Keratinocyte (primary cell): ENCODE data around the gene INS. TPM values are rescaled to one million over a fixed set of nuclear protein-coding genes. Genes with fewer than 3 reads are reported as not detected.

ENCODE experiments used
- DNase-seq: peaks from one replicate; pipeline ENCODE4 v3.0.0-alpha.2; 2011; ENCODE audit warnings: low read depth, missing footprints, low spot score
- FAIRE-seq: peaks from 2 replicates; lab custom pipeline; 2011; peaks lifted over from hg19 to GRCh38; lab: Jason Lieb, UNC
- H2AFZ ChIP-seq: 2 replicates; pipeline ENCODE4 v1.6.0; 2012; ENCODE audit warnings: low read length, control low read depth, inconsistent platforms; ENCODE audit not compliant: control insufficient read depth
- H3K27ac ChIP-seq: 2 replicates; pipeline ENCODE4 v1.5.1; 2011; ENCODE audit warnings: low read length; ENCODE audit not compliant: control insufficient read depth, insufficient read depth
- H3K27me3 ChIP-seq: 3 replicates; pipeline ENCODE4 v1.6.0; 2011; ENCODE audit warnings: low read length; ENCODE audit not compliant: control insufficient read depth, insufficient read depth; ENCODE audit errors: extremely low read depth
- H3K36me3 ChIP-seq, 2 experiments: 2 replicates in 1 of 2; 3 replicates in 1 of 2; pipeline ENCODE4 v1.5.1; 2011; ENCODE audit warnings: low read length in 2 of 2, mild to moderate bottlenecking in 1 of 2; ENCODE audit not compliant: control insufficient read depth in 2 of 2, insufficient read depth in 2 of 2; ENCODE audit errors: extremely low read depth in 1 of 2
- H3K4me1 ChIP-seq: 3 replicates; pipeline ENCODE4 v1.5.1; 2011; ENCODE audit warnings: low read length; ENCODE audit not compliant: control insufficient read depth, insufficient read depth; ENCODE audit errors: extremely low read depth
- H3K4me2 ChIP-seq: 3 replicates; pipeline ENCODE4 v1.6.0; 2011; ENCODE audit warnings: low read depth, low read length; ENCODE audit not compliant: control insufficient read depth, insufficient read depth; ENCODE audit errors: extremely low read depth
- H3K4me3 ChIP-seq, 3 experiments: fragments of 200-600 bp in 1 of 3; sonication (generic) in 1 of 3; 2 replicates in 2 of 3; 3 replicates in 1 of 3; pipeline ENCODE4 v1.5.1; 2011 to 2016; ENCODE audit warnings: low read length in 3 of 3, mild to moderate bottlenecking in 3 of 3, control low read depth in 2 of 3, inconsistent platforms in 1 of 3, low read depth in 1 of 3, mixed read lengths in 1 of 3, mixed run types in 1 of 3, moderate library complexity in 1 of 3; ENCODE audit not compliant: control insufficient read depth in 2 of 3, insufficient read depth in 2 of 3; ENCODE audit errors: extremely low read depth in 1 of 3
- H3K79me2 ChIP-seq: 2 replicates; pipeline ENCODE4 v1.6.0; 2012; ENCODE audit warnings: low read length; ENCODE audit not compliant: control insufficient read depth, insufficient read depth
- H3K9ac ChIP-seq: 3 replicates; pipeline ENCODE4 v1.6.0; 2011; ENCODE audit warnings: low read length; ENCODE audit not compliant: control insufficient read depth, insufficient read depth; ENCODE audit errors: extremely low read depth
- H3K9me1 ChIP-seq: 3 replicates; pipeline ENCODE4 v1.6.0; 2011; ENCODE audit warnings: low read length; ENCODE audit not compliant: control insufficient read depth, insufficient read depth; ENCODE audit errors: extremely low read depth
- H3K9me3 ChIP-seq: 2 replicates; pipeline ENCODE4 v1.5.1; 2012; ENCODE audit warnings: low read depth, low read length; ENCODE audit not compliant: control insufficient read depth
- H4K20me1 ChIP-seq: 3 replicates; pipeline ENCODE4 v1.6.0; 2011; ENCODE audit warnings: low read length; ENCODE audit not compliant: control insufficient read depth, insufficient read depth; ENCODE audit errors: extremely low read depth
- EZH2 ChIP-seq: IDR thresholded peaks from one replicate; pipeline ENCODE4 v1.6.1; 2012; ENCODE audit warnings: inconsistent platforms, mild to moderate bottlenecking, low read length, moderate library complexity
- dilution Hi-C: fragments of 300-500 bp; cut with MboI; formaldehyde crosslinking; loops from one replicate; pipeline ENCODE4 v1.7.0; 2020; ENCODE audit warnings: low sequenced_read_pairs; ENCODE audit not compliant: extremely low pct_ligation_motif_present
- polyA plus RNA-seq, 5 experiments: library from polyadenylated mRNA; depleted of rRNA in 3 of 5; stranded (reverse) in 3 of 5; stranded (forward) in 1 of 5; unstranded in 1 of 5; fragments of >200 nt; gene quantifications; 1 replicate in 1 of 5; 2 replicates in 3 of 5; 3 replicates in 1 of 5; pipeline versions ENCODE4 v1.2.1 to v1.2.3, GENCODE V29; 2011 to 2012; ENCODE audit warnings: missing spikeins in 2 of 5, low read depth in 1 of 5, low replicate concordance in 1 of 5
- TF ChIP-seq, protein P1 (sequence below), 3 experiments: IDR thresholded peaks in 1 of 3; conservative IDR thresholded peaks in 1 of 3; optimal IDR thresholded peaks in 1 of 3; 2 replicates in 2 of 3; 3 replicates in 1 of 3; pipeline versions ENCODE3 to v1.5.1; 2011; ENCODE audit warnings: low read length in 3 of 3, mild to moderate bottlenecking in 3 of 3, moderate library complexity in 2 of 3, control low read depth in 1 of 3, inconsistent platforms in 1 of 3; ENCODE audit not compliant: insufficient read depth in 2 of 3; ENCODE audit errors: extremely low read depth in 1 of 3

The INS gene
- polyA plus RNA-seq, 1 donor (not counting 4 experiments of a cell fraction or from before 2014, with no cell fraction given): not detected

DNA sequence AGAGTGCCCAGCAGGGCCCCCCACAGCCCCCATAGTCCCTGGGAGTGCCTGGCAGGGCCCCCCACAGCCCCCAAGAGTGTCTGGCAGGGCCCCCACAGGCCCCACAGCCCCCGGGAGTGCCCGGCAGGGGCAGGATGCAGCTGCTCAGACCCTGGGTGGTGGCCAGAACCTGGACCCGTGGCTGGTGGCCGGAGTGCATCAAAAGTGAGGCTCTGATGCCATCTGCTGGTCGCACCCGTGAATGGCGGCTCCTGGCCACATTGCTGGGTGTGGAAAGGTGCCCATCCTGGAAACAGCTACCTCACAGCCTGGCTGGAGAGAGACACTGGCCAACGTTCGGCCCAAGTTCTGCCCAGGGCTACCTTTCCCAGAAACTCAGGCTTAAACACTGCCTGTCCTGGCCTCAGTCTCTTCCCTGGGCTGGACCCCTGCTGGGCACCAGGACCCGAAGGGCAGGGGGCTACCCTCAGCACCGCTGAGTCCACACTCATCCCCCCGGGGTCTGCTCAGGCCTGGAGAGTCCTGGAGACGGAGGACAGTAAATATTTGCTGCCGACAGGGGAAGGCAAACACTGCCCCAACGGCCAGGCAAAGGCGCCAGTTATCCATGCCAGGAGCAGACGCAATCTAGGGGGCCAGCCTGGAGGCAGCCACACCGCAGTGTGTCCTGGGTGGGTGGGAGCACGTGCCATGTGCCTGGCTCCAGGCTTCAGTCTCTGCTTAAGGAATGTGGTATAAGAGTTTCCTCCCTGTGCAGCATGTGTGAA lies 4.4 kb downstream of the INS start:
- H3K79me2 ChIP-seq: no peaks in the 10 kb centered on the region
- no peak overlapping the region for H3K9ac ChIP-seq
- peaks cover 1% of the 10 kb centered on the region for H4K20me1 ChIP-seq
- DNase-seq: no peak
- H3K27me3 ChIP-seq: peaks cover 4% of the 10 kb centered on the region
- H3K9me1 ChIP-seq: no peaks in the 10 kb centered on the region
- H2AFZ ChIP-seq: no peak overlapping the region
- TF ChIP-seq EZH2: no peak
- TF ChIP-seq, protein P1, sequence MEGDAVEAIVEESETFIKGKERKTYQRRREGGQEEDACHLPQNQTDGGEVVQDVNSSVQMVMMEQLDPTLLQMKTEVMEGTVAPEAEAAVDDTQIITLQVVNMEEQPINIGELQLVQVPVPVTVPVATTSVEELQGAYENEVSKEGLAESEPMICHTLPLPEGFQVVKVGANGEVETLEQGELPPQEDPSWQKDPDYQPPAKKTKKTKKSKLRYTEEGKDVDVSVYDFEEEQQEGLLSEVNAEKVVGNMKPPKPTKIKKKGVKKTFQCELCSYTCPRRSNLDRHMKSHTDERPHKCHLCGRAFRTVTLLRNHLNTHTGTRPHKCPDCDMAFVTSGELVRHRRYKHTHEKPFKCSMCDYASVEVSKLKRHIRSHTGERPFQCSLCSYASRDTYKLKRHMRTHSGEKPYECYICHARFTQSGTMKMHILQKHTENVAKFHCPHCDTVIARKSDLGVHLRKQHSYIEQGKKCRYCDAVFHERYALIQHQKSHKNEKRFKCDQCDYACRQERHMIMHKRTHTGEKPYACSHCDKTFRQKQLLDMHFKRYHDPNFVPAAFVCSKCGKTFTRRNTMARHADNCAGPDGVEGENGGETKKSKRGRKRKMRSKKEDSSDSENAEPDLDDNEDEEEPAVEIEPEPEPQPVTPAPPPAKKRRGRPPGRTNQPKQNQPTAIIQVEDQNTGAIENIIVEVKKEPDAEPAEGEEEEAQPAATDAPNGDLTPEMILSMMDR (optimal IDR thresholded peaks at IDR 0.05 in 1 of 3, IDR thresholded peaks at IDR 0.05 in 1 of 3, conservative IDR thresholded peaks at IDR 0.05 in 1 of 3; ENCODE audit: extremely low read depth in 1 of 3, insufficient read depth in 2 of 3, low read length in 3 of 3): peak; percentile 79 to 98 (median 92)
- dilution Hi-C loops: no loop called here
- no peak overlapping the region for H3K4me2 ChIP-seq
- H3K4me3 ChIP-seq: no peak overlapping the region
- FAIRE-seq: peak; percentile 53
- no peak overlapping the region for H3K27ac ChIP-seq
- H3K9me3 ChIP-seq: no peaks in the 10 kb centered on the region
- no peaks in the 10 kb centered on the region for H3K36me3 ChIP-seq
- peaks cover 3% of the 10 kb centered on the region for H3K4me1 ChIP-seq

DNA sequence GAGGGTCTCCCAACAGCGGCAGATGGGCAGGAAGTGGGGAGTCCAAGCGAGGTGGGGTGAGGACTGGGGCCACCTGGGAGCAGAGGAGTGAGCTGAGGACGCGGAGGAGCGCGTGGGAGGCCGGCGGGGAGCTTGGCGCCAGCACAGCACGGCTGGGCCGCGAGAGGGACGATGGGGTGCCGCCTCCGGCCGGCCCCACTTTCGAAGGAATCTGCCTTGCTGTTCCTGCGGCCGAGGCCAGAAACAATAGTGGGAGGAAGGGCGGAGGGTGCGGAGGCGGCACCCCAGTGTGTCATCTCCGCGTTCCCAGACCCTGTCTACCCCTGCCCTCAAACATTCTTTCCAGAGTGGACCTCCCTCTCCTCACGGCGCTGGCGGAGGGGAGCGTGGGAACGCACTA lies 5.5 kb downstream of the INS start:
- Histone ChIP-seq H3K4me2 (no peak overlapping the region), H3K9me1 (no peaks in the 10 kb centered on the region), H3K27ac (no peak overlapping the region), H3K9me3 (no peaks in the 10 kb centered on the region), H3K4me1 (peaks cover 5% of the 10 kb centered on the region), H3K36me3 (no peaks in the 10 kb centered on the region), H3K4me3 (no peak overlapping the region), H3K9ac (no peak overlapping the region), H4K20me1 (peaks cover 3% of the 10 kb centered on the region), H3K27me3 (peaks cover 12% of the 10 kb centered on the region), H2AFZ (no peak overlapping the region), H3K79me2 (no peaks in the 10 kb centered on the region)
- FAIRE-seq (no peak), DNase-seq (no peak)
- TF ChIP-seq EZH2: no peak
- TF ChIP-seq, protein P1 (optimal IDR thresholded peaks at IDR 0.05 in 1 of 3, IDR thresholded peaks at IDR 0.05 in 1 of 3, conservative IDR thresholded peaks at IDR 0.05 in 1 of 3; ENCODE audit: extremely low read depth in 1 of 3, insufficient read depth in 2 of 3, low read length in 3 of 3): no peak
- dilution Hi-C loops: no loop called here
